Activated naive CD4-positive, alpha-beta T cell treated with anti-CD3 and anti-CD28 coated beads, Interleukin-2, amount 50 U/mL, for 72 hours (primary cell): ENCODE data around the gene LRPPRC. TPM values are rescaled to one million over a fixed set of nuclear protein-coding genes. Genes with fewer than 3 reads are reported as not detected.
A peak's percentile ranks its signal among the peaks of the same experiment; 100 is the strongest.
"Not testable (repeated sequence)": the region's sequence is repeated elsewhere in the genome, so short reads cannot be mapped to it uniquely, and the experiment has no call there.

ENCODE experiments used
- ATAC-seq, 2 donors: fragments of 150-1000 bp; cut with Tn5 transposase; 2 replicates each; pipeline ENCODE4 v1.10.0; 2021; ENCODE audit warnings: mild to moderate bottlenecking in 2 of 2, moderate library complexity in 2 of 2
- DNase-seq, 2 donors: peaks; one replicate each; pipeline ENCODE4 v3.0.0; 2021 to 2022; ENCODE audit warnings: low spot score in 2 of 2
- H3K27ac Mint-ChIP-seq, 2 donors: one replicate each; pipeline ENCODE4 v1.8.0; 2022; ENCODE audit warnings: mild to moderate bottlenecking in 2 of 2, mixed read lengths in 2 of 2
- H3K36me3 Mint-ChIP-seq, 2 donors: one replicate each; pipeline ENCODE4 v1.8.0; 2022; ENCODE audit warnings: mixed read lengths in 2 of 2
- H3K9me3 Mint-ChIP-seq, 2 donors: one replicate each; pipeline ENCODE4 v1.8.0; 2022; ENCODE audit warnings: mixed read lengths in 2 of 2
- total RNA-seq, 2 donors: library from RNA; stranded (reverse); gene quantifications; one replicate each; pipeline ENCODE4 v1.2.3, GENCODE V29; 2022

Gene LRPPRC
- 100 to 1,000 TPM; 180 to 188 TPM for total RNA-seq

DNA sequence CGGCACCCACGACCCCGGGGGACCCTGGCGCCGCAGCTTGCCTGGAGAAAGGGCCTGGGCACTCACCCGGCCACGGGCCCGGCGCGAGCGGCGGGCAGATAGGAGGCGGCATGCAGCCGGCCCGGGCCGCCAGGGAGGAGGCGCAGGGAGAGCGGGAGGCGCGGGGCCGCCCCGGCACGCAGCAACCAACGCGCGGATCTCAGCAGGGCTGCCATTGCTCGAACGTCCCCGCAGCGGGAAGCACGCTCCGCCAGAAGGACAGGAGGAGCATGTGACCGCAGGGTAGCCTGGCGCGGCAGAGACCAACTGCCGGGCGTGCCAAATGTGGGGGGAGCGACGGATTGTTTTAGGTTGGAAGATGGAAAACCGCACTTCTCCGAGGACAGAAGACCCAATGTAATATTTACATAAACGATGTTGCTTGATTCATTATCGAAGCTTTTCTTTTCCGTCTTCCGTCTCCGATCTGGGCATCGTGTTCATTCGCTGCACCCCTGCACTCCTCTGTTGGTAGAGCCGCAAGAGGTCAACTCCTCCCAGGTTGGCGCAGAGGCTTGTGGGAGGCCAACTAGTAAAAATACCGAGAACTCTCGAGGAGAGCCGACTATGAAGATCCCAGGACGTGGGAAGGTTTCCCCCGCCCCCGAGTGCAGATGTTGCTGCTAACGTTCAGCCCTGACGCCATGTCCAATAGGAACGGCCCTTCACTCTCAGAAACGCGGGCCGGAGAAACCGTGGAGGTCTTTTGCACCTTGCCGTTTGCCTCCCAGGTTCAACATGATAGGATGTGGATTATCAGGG, at the start of gene LRPPRC:
TSS of gene LRPPRC (minus strand) at position 257 of the 801 bp plus-strand sequence. CDS start at position 215, 42 bp downstream.
- H3K27ac Mint-ChIP-seq: peak within 1 kb of the TSS; percentile 95 to 97
- H3K9me3 Mint-ChIP-seq: peaks cover 0 to 4% of the 10 kb centered on the region in 2 donors
- ATAC-seq: peak; percentile 94 to 95
- DNase-seq: peak; percentile 86 to 91
- H3K36me3 Mint-ChIP-seq: peaks cover 35 to 41% of the 10 kb centered on the region in 2 donors

DNA sequence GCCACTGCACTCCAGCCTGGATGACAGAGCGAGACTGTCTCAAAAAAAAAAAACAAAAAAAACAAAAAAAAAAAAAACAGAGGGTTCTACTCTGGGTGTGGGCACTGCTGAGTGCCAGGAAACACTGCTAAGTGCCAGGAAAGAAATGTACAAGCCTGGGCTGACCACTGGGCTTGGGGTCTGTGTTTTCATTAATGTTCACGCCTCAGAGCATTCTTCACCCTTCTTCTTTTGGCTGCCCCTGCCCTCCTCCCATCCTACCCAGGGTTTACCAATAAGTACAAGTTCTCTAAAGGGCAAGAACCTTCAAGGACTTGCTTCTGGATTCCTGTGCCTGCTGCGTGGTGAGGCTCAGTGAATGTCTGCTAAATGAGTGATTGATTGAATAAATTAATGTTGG, 49.3 kb upstream of the LRPPRC start:
- Mint-ChIP-seq H3K9me3 (no peaks in the 10 kb centered on the region), H3K27ac (no peak overlapping the region), H3K36me3 (no peaks in the 10 kb centered on the region)
- DNase-seq (no peak), ATAC-seq (no peak)

DNA sequence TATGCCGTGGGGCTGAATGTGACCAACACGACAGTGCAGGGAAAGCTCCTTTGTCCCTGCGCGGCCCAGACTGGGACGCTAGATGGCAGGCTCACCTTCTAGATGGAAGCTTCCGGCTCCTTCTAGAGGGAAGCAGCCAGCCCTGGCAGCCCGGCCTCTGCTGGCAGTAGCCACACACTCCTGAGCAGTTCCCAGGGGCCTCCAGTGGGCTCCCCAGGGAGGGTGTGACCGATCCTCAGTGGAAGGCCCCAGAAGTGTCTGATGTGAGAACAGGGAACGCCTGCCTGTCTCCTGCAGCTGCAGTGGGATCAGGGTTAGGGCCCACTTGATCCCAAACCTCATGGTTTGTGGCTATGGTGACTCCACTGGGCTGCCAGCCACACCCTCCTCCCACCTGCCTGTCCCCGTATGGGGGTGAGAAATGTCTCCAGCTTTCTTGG, 48.5 kb upstream of the LRPPRC start:
- DNase-seq (peak; percentile 78 to 83), ATAC-seq (peak; percentile 99 to 100)
- peak overlapping the region in 1 of 2 donors; percentile 59 for H3K27ac Mint-ChIP-seq
- H3K36me3 Mint-ChIP-seq: no peaks in the 10 kb centered on the region
- no peaks in the 10 kb centered on the region for H3K9me3 Mint-ChIP-seq

DNA sequence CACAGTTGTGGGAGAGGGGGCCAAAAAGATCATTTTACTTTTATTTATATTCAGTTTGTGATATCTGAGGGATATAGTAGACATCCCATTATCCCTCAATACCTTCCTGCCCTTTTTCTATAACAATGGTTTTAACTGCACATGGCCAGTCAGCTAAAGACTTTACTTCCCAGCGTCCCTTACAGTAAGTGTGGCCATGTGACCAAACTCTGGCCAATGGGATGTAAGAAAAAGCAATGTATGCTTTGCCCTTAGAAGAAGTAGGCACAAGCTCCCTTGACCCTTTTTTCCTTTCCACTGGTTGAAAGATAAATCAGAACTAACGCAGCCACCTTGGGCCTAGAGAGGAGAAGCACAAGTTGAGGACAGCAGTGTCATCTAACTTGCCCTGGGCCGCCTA, 44.6 kb upstream of the LRPPRC start:
- DNase-seq (no peak), ATAC-seq (no peak)
- no peaks in the 10 kb centered on the region for H3K9me3 Mint-ChIP-seq
- H3K27ac Mint-ChIP-seq: no peak overlapping the region
- no peaks in the 10 kb centered on the region for H3K36me3 Mint-ChIP-seq

DNA sequence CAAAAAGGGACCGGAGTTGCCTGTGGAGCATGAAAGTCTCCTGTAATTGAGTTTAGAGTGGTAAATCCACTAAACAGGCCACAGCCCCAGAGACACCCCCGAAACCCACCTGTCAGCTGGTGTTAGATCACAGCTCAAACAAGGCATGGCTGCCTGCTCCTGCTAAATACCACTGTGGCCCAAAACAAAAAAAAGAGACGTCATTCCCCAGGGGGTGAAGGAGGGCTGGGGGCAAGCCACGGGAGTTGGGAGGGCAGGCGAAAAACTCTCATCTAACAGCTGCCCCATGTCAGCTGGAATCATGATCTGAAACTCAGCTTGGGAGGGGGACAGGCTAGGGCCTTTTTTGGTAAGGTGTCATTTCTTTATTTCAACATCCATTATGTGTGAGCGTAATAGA, 42.5 kb upstream of the LRPPRC start:
- Mint-ChIP-seq H3K9me3 (no peaks in the 10 kb centered on the region), H3K27ac (no peak overlapping the region), H3K36me3 (no peaks in the 10 kb centered on the region)
- ATAC-seq (no peak), DNase-seq (no peak)

DNA sequence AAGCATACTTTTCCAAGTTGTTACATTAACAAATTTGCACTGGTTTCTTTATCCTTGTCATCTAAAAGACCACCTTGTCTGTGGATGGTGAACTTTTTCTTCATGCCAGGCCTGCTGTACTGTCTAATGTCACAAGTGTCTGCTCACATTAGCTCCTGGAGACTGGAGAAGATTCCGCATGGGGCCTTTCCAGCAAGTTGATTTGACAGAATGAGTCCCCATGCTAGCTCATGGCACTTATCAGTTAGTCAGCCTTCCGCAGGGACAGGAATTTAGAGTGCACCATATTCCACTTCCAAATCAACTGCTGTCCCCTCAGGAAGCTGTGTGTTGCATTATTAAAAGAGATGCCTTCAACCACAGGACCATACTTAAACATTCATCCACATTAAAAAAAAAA, 41.4 kb upstream of the LRPPRC start:
- Mint-ChIP-seq H3K36me3 (no peaks in the 10 kb centered on the region), H3K9me3 (no peaks in the 10 kb centered on the region), H3K27ac (no peak overlapping the region)
- DNase-seq (no peak), ATAC-seq (no peak)

DNA sequence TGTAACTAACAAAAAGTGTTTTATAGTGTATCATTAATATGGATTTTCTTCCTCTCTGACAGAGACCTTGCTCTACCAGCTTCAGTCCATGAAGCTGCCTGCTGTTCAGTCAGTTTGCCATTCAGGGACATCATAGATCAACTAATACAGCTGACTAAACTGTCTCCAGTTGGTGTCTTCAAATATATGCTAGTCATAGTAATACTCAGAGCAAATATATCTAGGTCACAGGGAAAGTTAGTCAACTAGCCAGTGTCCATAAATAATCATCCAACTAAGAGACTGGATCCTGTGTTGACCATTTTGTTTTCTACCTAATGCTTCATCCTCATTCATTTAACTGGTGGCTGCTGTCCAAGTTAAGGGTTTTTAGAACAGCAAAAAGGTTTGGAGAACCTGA, 38.2 kb upstream of the LRPPRC start:
- no peak for DNase-seq
- H3K9me3 Mint-ChIP-seq: no peaks in the 10 kb centered on the region
- H3K27ac Mint-ChIP-seq: no peak overlapping the region
- H3K36me3 Mint-ChIP-seq: no peaks in the 10 kb centered on the region
- ATAC-seq: no peak

DNA sequence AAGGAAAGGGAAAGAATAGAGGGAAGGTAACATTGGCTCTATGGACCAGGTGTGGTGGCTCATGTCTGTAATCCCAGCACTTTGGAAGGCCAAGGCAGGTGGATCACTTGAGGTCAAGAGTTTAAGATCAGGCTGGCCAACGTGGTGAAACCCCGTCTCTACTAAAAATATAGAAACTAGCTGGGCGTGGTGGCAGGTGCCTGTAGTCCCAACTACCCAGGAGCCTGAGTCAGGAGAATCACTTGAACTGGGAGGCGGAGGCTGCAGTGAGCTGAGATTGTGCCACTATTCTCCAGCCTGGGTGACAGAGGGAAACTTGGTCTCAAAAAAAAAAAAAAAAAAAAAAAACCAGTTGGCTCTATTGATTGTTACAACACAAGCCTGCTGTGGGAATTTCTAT, 31.3 kb upstream of the LRPPRC start:
- not testable (repeated sequence) for H3K36me3 Mint-ChIP-seq, H3K27ac Mint-ChIP-seq, H3K9me3 Mint-ChIP-seq, DNase-seq, ATAC-seq

DNA sequence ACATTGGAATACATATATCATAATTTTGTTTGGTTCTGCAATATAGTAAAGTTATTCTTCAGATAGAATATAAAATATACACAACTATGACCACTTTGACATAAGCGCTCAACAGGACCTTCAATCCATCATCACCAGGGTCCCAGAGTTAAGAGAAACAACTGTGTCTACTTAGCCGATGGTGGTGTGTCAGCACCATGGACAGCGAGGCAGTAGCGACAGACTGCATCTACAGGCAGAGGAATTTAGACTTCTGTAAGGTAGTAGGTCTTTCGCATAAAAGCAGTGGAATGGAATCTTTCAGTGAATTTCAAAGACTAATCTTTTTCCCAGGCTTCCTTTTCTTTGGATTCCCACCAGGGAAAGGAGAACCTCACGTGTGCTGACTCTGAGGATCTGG, 20.5 kb upstream of the LRPPRC start:
- H3K9me3 Mint-ChIP-seq: peaks cover 0 to 5% of the 10 kb centered on the region in 2 donors
- H3K27ac Mint-ChIP-seq: no peak overlapping the region
- no peaks in the 10 kb centered on the region for H3K36me3 Mint-ChIP-seq
- ATAC-seq (no peak), DNase-seq (peak in 1 of 2 donors; percentile 44)

DNA sequence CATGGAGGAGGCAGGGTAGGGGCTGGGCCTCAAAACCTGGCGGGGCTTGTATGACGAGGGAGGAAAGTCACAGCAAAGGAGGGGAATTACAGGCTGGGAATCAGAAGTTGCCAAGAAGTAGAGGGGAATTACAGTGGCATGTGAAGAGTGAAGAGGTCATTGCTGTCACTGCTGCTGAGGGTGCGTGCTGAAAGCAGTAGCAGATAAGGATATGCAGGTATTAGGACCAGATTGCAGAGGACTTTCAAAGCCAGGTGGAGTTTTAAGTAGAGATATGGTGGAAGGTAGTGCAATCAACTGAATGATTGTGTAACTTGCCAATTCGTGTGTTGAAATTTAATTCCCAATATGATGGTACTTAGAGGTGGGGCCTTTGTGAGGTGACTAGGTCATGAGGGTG, 19.4 kb upstream of the LRPPRC start:
- DNase-seq: no peak
- Mint-ChIP-seq H3K9me3 (peaks cover 0 to 5% of the 10 kb centered on the region in 2 donors), H3K36me3 (no peaks in the 10 kb centered on the region), H3K27ac (no peak overlapping the region)
- ATAC-seq: no peak

DNA sequence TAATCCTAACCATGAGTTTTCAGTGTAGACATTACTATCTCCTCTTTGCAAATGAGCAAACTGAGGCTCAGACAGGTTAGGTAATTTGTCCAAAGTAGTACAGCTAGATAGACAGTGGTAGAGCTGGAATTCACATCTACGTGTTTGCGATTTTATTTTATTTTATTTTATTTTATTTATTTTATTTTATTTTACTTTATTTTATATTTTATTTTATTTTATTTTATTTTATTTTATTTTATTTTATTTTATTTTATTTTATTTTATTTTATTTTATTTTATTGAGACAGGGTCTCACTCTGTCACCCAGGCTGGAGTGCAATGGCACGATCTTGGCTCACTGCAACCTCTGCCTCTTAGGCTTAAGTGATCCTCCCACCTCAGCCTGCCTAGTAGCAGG, 17.4 kb upstream of the LRPPRC start:
- not testable (repeated sequence) for H3K9me3 Mint-ChIP-seq, ATAC-seq, H3K27ac Mint-ChIP-seq, DNase-seq, H3K36me3 Mint-ChIP-seq

DNA sequence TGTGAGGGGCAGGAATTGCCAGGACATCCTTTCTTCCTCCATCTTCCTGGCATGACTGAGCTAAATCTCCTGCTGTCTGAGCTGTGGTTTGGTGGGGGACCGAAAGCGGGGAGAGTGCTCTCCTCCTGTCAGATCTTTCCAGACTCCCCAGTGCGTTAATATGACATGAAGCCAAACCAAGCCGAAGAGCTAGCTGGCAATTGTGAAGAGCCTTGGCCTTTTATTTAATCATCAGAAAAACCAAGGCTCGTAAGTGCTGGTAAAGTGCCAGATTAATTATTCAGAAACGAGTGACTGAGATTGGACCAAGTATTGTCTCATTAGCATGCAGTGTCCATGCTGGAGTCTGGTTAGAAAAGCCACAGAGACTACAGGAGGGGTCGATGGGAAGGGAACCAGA, 14.5 kb upstream of the LRPPRC start:
- DNase-seq: no peak
- no peak for ATAC-seq
- Mint-ChIP-seq H3K9me3 (peaks cover 0 to 4% of the 10 kb centered on the region in 2 donors), H3K36me3 (no peaks in the 10 kb centered on the region), H3K27ac (no peak overlapping the region)

DNA sequence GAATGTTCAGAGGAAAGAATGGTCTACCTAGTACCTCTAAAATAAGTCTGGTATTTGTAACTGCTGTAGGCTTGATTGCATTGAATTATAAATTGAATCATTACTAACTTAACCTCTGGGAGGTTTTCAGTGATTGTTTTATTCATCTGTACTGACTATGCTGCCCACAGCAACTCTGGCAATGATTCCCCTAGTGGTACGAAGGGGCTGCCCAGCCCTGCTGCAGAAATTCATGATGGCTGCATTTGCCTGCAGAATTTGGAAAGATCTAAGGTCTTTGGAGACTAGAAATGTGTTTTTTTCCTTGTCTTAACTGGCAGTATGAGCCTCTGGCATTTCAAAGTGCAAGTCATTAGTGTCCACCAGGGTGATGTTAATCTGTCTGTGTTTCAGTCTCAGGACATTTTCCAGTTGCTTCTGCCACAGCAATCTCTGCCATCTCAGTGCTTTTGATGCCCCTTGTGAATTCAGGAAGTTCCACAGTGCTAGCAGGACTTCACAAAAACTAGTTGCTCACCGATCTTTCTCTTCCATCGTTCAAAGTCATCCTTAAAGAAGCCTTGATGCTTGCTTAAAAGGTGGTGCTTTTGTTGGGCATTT, 13.4 kb upstream of the LRPPRC start:
- Mint-ChIP-seq H3K36me3 (no peaks in the 10 kb centered on the region), H3K9me3 (no peaks in the 10 kb centered on the region), H3K27ac (no peak overlapping the region)
- ATAC-seq: no peak
- no peak for DNase-seq

DNA sequence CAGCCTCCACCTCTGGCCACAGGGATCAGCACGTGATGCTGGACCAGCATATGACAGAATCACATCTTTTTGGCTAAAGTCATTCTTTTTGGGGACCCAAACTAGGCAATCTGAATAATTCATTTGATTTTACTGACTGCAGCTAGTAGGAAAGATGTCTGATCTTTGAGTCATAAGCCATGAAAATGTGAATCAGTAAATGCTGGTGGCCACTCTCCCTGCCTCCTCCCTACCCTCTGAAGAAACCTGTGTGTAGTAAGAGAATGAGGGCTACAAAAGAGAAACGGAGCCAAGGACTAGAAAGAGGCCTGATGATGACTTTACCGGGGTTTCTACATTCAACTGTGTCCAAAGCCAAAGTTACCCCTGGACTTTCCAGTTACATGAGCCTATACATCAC, 10.1 kb upstream of the LRPPRC start:
- H3K27ac Mint-ChIP-seq: peak overlapping the region in 1 of 2 donors; percentile 15
- DNase-seq: no peak
- peak in 1 of 2 donors; percentile 43 for ATAC-seq
- no peaks in the 10 kb centered on the region for H3K36me3 Mint-ChIP-seq
- H3K9me3 Mint-ChIP-seq: no peaks in the 10 kb centered on the region

DNA sequence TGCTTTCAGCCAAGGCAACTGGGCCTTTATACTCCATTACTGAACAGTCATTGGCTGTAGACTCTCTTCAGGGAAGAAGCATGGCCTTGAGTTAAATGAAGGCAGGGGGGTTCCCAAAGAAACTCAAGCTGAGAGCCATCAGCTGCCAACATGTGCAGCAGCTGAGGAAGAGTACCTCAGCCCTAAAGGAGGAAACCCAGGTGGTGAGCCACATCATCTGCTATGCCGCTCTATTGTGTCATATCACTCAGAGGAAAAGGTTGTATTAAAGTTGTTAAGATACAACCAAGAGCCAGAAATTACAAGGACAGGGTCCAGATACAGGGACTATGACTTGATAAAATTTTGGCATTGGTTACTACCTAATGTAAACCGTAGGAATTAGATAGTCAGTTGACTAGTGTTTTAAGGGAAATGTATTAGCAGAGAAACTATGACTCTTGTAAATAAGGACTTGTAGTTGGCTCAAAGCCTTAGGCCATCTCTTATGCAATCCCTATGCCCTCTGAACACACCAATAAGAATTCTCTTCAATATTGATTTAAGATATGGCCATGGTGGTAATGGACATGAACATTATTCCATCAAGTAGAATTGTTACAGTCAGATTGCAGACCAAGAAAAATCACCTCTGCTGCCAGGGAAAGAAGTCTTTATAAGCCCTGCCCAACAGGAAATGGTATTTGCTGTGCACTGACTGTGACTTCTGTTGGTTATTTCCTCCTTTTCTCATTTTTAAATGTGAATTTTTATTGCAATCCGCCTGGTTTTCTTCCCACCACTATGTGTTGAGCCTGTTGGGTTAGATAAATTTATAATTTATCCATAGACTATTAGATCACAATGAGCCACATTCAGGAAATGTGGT, 9.2 kb upstream of the LRPPRC start:
- Mint-ChIP-seq H3K36me3 (no peaks in the 10 kb centered on the region), H3K27ac (peak overlapping the region in 1 of 2 donors; percentile 15), H3K9me3 (no peaks in the 10 kb centered on the region)
- DNase-seq (no peak), ATAC-seq (no peak)

DNA sequence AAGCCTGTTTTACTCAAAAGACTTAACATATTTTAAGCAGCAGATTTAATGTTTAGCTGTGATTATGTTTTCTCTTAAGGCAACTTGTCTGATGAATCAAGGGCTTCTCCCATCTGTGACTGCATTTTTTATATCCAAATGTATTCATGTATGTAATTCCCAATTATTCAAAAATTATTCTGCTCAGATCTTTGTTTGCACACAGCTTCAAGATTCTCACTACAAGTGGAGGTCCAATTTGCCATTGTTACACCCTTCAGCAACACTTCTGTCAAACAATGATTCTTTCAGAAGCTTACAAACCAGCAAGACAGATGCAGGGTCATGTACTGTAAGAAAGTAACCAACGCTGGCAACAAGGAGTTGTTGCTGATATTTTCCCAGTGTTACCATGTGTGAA, 5.9 kb upstream of the LRPPRC start:
- no peak for DNase-seq
- Mint-ChIP-seq H3K9me3 (no peaks in the 10 kb centered on the region), H3K36me3 (no peaks in the 10 kb centered on the region), H3K27ac (no peak overlapping the region)
- no peak for ATAC-seq

DNA sequence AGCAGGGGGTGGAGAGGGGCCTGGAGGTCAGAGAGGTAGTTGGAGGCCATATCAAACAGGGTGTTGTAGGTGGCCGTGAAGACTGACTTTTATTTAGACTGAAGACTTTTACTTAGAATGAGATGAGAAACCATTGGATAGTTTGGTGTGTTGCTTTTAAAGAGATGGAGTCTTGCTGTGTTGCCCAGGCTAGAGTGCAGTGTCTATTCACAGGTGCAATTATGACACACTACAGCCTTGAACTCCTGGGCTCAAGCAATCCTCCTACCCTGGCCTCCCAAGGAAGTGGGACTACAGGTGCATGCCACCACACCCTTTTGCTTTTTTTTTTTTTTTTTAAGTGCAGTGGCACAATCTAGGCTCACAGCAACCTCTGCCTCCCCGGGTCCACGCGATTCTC, 2.5 kb upstream of the LRPPRC start:
- DNase-seq (no peak), ATAC-seq (no peak)
- H3K9me3 Mint-ChIP-seq: peaks cover 0 to 4% of the 10 kb centered on the region in 2 donors
- no peak overlapping the region for H3K27ac Mint-ChIP-seq
- H3K36me3 Mint-ChIP-seq: peaks cover 20 to 22% of the 10 kb centered on the region in 2 donors
